GM18526 (cell line): Measurements from ENCODE around the gene RNF187.

Experiments
- POLR2A ChIP-seq: IDR thresholded peaks from 3 replicates; pipeline ENCODE4 v1.6.1; 2011; ENCODE audit not compliant: insufficient read length; ENCODE audit errors: extremely low read depth

The RNF187 gene

DNA sequence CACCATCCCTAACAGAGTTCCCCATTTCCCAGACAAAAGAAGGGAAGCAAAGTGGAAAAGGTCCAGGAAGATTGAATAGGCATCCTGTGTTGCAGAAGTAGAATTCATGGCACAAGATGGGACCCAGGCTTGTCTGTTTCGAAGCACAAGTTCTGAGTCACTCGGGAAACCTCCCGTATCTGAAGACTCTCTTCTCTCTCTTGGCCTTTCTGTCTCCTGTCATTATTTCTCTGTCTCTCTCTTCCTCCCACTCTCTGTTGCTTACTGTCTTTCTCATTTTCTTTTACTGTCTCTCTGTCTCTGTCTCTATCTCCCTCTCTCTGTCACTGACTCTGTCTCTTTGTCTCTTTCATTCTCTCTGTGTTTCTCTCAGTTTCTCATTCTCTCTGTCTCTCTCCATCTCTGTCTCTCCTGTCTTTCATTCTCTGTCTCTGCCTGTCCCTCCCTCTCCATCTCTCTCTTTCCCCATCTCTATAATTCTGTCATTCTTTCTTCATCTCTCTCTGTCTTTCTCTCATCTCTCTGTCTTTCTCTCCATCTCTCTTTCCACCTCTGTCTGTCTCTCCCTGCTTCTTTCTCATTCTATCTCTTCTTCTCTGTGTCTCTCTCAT is 23.7 kb downstream of the RNF187 start:
- no peak for TF ChIP-seq POLR2A

DNA sequence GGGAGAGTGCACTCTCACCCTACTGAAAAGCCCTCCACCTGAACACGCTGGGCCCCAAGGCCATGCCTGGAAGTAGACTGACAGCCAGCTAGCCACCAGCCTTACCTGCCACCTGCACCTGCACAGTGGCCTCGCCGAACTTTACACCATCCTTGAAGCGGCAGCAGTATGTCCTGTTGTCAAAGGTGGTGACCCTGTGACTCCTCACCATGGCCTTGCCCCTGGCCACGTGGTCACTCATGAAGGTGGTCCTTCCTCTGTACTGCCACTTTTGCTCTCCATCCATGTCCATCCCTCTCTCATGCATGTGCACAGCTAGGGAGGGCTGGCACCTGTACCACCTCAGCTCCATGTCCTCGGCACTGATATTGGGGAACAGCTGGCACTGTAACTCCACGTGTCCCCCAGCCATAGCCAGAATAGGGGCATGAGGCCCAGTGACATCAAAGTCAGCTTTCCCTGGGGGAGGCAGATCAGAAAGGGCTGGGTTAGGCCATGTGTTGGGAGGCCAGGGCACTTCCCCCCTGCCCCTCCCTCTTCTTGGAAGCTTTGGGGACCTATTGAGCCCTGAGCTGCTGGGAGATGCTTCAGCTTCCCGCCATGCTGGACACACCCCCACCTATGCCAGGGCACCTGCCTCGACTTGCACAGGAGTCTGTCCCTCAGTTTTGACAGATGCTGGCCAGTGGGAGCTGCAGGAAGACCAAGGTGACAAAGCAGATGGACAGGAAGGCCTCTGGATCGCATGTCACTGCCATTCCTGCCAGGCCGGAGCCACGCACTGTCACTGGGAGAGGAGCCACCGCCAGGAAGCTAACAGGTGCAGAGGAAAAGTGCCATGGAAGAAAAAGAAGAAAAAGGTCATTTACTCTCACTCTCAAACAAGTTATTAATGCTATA is 24.6 kb downstream of the RNF187 start:
- TF ChIP-seq POLR2A = no peak

DNA sequence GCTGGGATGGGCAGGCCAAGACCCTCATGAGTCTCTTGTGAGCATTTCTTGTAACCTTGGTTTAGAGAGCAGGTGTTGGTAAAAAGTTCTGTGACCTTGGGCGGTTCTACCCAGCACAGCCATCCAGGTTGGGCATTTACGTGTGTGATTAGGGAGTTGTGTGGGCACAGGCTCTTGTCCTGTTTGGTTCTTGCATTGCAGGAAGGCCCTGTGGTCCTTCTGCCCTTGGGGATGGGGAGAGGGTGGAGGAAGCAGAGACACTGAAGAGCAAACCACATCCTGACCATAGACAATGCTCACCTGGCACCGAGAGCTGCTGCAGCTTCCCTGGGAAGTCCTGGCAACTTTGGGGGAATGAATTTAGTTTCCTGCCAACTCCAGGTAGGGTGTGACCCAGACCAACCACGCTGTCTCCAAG is 25.6 kb downstream of the RNF187 start:
- no peak for TF ChIP-seq POLR2A

DNA sequence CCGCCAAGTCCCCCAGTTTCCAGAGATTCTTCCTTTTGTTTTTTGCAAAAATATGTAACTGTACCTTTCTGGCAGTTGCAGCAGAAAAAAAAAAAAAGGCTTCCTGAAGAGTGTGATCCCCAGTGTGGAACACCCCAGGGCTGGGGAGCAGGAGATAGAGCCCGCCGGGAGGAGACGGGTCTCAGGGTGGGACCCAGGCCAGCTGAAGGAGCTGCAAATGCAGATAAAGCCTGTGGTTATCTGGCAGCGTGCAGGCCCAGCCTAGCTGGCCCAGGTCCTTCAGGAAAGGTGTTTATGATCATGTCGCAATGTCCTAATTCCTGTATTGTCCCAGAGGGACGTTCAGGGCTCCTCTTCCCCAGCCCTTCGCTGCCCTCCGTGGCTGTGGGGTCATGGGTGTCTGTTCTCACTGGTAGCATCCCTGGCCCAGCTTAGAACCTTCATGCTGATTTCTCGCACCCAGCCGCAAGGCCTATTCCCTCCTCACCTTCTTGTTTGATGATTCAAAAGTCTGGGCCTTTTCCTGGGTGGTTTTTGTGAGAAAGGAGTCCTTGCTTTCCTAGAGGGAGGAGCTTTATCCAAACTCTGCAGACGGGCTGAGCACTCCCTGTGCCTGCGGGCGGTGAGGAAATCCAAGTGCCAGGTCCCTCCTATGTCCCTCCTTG is 26.2 kb downstream of the RNF187 start:
- no peak for TF ChIP-seq POLR2A

DNA sequence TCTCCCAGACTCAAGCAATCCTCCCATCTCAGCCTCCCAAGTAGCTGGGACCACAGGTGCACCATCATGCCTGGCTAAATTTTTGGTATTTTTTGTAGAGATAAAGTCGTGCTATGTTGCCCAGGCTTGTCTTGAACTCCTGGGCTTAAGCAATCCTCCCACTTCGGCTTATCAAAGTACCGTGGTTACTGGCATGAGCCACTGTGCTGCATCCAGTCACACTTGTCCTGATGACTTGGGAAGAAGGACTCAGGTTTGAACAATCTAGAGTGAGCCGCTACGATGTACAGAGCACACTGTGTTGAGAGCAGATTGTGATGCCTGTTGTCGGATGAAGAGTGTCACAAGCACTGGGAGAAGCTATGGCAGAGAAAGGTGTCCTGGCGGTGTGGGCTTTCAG is 27.2 kb downstream of the RNF187 start:
- no peak for TF ChIP-seq POLR2A

DNA sequence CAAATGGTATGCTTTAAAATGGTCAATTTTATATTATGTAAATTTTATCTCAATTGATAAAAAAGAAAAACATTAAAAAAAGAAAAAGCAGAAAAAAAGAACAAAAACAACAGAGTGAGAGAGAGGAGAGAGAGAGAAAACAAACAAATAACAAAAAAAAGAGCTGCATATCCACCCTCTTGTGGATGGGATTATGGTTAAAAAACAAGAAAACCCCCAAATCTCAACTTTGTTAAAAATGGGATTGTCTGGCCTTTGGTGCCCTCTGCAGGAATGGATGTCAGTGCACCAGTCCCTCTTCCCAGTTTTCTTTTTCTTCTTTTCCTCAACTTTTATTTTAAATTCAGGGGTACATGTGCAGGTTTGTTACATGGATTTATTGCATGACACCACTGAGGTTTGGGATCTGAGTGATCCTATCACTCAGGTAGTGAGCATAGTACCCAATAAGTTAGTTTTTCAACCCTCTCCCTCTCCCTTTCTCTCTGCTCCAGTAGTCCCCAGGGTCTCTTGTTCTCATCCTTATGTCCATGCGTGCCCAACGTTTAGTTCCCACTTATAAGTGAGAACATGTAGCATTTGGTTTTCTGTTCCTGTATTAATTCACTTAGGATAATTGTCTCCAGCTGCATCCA is 28.1 kb downstream of the RNF187 start:
- no peak for TF ChIP-seq POLR2A

DNA sequence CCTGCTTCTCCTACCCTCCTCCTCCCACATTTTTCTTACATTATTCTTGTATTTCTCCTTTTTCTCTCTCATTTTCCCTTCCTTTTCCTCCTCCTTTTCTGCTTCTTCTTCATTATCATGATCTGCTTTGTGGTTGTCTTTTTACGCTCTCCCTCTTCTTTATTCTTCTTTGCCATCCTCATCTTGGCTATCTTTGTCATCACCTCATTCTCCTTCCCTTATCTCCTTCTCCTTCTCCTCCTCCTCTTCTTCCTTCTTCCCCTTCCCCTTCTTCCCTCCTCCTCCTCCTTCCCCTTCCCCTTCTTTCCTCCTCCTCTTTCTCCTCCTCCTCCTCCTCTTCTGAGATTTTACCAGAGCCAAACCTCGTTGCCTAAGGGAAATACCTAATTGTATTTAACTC is 30.5 kb downstream of the RNF187 start:
- TF ChIP-seq POLR2A = no peak

DNA sequence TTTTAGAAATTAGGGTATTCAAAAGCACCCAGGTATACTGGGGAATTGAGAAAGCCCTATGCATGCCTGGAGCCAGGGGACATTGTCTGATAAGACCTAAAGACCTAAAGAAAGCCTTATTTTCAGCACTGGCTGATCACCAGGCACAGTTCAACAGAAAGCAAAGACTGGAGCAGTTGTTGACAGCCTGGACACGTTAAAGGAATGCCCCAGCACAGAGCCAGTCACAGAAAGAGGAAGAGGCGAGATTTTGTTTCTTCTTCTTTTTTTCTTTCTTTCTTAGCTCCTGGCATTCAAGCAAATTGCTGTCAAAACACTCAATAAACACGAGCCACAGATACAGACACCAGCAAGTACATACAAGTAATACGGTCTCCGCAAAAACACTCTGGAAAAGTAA is 40.4 kb downstream of the RNF187 start:
- TF ChIP-seq POLR2A = no peak

DNA sequence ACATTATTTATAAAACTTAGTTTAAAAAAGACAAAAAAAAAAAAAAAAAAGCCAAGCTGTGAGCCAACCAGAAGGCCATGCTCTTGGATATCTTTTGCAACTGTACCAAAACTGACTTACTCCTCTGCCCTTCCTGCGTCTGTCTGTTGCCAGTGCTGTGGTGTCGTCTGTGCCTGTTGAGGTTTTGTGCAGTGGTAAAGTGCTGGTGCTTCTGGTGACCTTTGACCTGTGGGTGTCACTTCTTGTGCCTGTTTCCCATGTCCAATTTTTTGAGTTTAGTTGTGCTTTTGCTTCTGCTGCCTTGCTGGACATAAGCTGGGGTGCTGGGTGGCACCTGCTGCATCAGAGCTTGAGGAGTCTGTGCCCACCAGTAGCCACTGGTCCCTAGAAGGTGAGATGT is 41.4 kb downstream of the RNF187 start:
- no peak for TF ChIP-seq POLR2A

DNA sequence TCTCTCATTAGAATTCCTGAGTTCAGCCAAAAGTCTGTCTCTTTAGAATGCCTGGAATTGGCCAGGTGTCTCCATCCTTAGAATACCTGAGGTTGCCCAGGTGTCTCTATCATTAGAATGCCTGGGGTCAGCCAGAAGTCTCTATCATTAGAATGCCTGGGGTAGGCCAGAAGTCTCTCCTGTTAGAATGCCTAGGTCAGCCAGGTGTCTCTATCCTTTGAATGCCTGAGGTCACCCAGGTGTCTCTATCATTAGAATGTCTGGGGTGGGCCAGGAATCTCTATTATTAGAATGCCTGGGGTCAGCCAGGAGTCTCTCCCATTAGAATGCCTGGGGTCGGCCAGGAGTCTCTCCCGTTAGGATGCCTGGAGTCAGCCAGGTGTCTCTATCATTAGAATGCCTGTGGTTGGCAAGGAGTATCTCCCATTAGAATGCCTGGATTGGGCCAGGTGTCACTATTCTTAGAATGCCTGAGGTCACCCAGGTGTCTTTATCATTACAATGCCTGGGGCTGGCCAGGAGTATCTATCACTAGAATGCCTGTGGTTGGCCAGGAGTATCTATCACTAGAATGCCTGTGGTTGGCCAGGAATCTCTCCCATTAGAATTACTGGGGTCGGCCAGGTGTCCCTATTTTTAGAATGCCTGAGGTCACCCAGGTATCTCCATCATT is 43.0 kb downstream of the RNF187 start:
- no peak for TF ChIP-seq POLR2A

DNA sequence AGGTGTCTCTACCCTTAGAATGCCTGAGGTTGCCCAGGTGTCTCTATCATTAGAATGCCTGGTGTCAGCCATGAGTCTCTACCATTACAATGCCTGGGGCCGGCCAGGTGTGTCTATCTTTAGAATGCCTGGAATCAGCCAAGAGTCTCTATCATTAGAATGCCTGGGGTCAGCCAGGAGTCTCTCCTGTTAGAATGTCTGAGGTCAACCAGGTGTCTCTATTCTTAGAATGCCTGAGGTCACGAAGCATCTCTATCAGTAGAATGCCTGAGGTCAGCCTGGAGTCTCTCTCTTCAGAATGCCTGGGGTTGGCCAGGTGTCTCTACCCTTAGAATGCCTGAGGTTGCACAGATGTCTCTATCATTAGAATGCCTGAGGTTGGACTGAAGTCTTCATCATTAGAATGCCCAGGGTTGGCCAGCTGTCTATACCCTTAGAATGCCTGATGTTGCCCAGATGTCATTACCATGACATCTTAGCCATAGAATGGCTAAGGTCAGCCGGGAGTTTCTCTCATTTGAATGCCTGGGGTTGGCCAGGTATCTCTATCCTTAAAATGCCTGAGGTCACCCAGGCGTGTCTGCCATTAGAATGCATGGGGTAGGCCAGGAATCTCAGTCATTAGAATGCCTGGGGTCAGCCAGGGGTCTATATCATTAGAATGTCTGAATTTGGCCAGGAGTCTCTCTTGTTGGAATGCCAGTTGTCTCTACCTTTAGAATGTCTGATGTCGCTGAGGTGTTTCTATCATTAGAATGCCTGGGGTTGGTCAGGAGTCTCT is 44.0 kb downstream of the RNF187 start:
- no peak for TF ChIP-seq POLR2A

DNA sequence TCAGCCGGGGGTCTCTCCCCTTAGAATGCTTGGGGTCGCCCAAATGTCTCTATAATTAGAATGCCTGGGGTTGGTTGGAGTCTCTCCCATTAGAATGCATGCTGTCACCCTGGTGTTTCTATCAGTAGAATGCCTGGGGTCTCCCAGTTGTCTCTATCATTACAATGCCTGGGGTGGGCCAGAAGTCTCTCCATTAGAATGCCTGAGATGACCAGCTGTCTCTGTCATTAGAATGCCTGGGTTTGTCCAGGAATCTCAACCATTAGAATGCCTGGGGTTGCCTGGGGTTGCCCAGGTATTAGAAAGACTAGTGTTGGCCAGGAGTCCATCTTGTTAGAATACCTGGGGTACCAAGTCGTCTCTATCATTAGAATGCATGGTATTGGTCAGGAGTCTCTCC is 51.6 kb downstream of the RNF187 start:
- TF ChIP-seq POLR2A = no peak

DNA sequence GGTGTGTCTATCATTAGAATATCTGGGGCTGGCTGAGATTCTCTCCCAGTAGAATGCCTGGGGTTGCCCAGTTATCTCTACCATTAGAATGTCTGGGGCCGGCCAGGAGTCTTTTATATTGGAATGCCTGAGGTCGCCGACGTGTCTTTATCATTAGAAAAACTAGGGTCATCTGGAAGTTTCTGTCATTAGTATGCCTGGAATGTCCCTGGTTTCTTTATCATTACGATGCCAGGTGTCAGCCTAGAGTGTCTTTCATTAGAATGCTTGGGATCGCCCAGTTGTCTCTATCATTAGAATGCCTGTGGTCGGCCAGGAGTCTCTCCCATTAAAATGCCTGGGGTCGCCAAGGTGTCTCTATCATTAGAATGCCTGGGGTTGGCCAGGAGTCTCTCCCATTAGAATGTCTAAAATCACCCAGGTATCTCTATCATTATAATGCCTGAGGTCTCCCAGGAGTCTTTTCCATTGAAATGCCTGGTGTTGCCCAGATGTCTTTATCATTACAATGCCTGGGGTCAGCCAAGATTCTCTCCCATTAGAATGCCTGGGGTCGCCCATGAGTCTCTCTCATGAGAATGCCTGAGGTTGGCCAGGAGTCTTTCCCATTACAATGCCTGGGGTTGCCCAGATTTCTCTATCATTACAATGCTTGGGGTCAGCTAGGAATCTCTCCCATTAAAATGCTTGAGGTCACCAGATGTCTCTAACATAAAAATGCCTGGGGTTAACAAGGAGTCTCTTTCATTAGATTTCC is 53.2 kb downstream of the RNF187 start:
- no peak for TF ChIP-seq POLR2A

DNA sequence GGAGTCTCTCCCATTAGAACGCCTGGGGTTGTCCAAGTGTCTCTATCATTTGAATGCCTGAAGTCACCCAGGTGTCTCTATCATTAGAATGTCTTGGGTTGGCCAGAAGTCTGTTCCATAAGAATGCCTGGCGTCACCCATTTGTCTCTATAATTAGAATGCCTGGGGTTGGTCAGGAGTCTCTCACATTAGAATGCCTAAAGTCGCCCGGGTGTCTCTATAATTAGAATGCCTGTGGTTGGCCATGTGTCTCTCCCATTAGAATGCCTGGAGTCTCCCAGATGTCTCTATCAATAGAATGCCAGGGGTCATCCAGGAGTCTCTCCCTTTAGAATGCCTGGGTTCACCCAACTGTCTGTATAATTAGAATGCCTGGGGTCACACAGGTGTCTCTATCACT is 54.5 kb downstream of the RNF187 start:
- no peak for TF ChIP-seq POLR2A
